Measurements from ENCODE around the gene ARF6. TPM values are rescaled to one million over a fixed set of nuclear protein-coding genes. Genes with fewer than 3 reads are reported as not detected.

The ARF6 gene
- polyA plus RNA-seq, 1 of the 3 experiments (the other 2 are of a cell fraction) = 45.2 TPM

DNA sequence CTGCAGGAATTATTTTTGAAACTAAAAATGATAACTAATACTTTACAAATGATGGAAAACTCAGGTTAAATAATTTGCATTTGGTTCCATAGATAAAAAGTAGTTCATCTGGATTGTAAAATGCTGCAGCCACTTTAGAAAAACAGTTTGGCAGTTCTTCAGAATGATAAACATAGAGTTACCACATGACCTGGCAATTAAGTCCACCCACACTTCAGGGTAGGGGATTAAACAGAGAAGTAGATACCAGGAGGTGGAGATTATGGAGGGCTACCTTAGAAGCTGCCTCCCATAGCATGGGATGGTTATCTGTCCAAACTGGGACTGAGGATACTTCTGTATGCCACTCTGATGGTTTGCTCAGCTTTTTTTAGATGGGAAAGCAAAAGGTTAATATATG, 22.2 kb downstream of the ARF6 start:
- Histone ChIP-seq H3K27me3 (ENCODE audit: insufficient read depth) (no peaks in the 10 kb centered on the region), H3K4me2 (no peak overlapping the region), H3K9me3 (no peaks in the 10 kb centered on the region), H3K36me3 (replicated peaks in 1 of 2; ENCODE audit: control insufficient read depth in 1 of 2, insufficient read depth in 2 of 2, low read length in 1 of 2) (no peaks in the 10 kb centered on the region), H3K9me2 (no peaks in the 10 kb centered on the region), H4K20me1 (ENCODE audit: insufficient read depth) (no peaks in the 10 kb centered on the region), H3K4me1 (ENCODE audit: control insufficient read depth in 1 of 2, insufficient read depth in 2 of 2, low read depth in 1 of 2, low read length in 1 of 2) (peaks cover 0 to 22% of the 10 kb centered on the region in 2 experiments; a peak in 1 of 4 replicates), H3K79me2 (ENCODE audit: insufficient read depth) (peaks cover 3% of the 10 kb centered on the region; the same call in 1 of the 2 replicates), H3F3A (replicated peaks; ENCODE audit: insufficient read depth) (peaks cover 23% of the 10 kb centered on the region), H3K4me3 (ENCODE audit: low read depth in 2 of 2, low read length in 1 of 2) (no peak overlapping the region), H2AFZ (ENCODE audit: low read depth) (peak overlapping the region; percentile 44; the same call in 1 of the 2 replicates), H3K27ac (ENCODE audit: low read depth in 2 of 2, low read length in 1 of 2) (no peak overlapping the region), H3K9ac (no peak overlapping the region)
- POLR2A ChIA-PET = no interaction called here
- no peak for DNase-seq
- TF ChIP-seq NFIC (IDR thresholded peaks at IDR 0.05; ENCODE audit: borderline replicate concordance) (no peak), EP300 (IDR thresholded peaks at IDR 0.05; ENCODE audit: borderline replicate concordance in 1 of 2, low read depth in 1 of 2, low read length in 1 of 2) (no peak), CHD2 (IDR thresholded peaks at IDR 0.05; ENCODE audit: low read length, partially characterized antibody) (no peak), NRF1 (IDR thresholded peaks at IDR 0.05; ENCODE audit: low read depth, low read length) (no peak), RAD21 (IDR thresholded peaks at IDR 0.05; ENCODE audit: low read length) (no peak), GABPA (IDR thresholded peaks at IDR 0.05; ENCODE audit: low read depth) (no peak), FOXM1 (IDR thresholded peaks at IDR 0.05; ENCODE audit: low read depth) (no peak), FOSL2 (IDR thresholded peaks at IDR 0.05; ENCODE audit: borderline replicate concordance, low read depth) (no peak), SIN3A (IDR thresholded peaks at IDR 0.05; ENCODE audit: borderline replicate concordance, low read depth, low read length) (no peak)
- TF ChIP-seq, protein P1, sequence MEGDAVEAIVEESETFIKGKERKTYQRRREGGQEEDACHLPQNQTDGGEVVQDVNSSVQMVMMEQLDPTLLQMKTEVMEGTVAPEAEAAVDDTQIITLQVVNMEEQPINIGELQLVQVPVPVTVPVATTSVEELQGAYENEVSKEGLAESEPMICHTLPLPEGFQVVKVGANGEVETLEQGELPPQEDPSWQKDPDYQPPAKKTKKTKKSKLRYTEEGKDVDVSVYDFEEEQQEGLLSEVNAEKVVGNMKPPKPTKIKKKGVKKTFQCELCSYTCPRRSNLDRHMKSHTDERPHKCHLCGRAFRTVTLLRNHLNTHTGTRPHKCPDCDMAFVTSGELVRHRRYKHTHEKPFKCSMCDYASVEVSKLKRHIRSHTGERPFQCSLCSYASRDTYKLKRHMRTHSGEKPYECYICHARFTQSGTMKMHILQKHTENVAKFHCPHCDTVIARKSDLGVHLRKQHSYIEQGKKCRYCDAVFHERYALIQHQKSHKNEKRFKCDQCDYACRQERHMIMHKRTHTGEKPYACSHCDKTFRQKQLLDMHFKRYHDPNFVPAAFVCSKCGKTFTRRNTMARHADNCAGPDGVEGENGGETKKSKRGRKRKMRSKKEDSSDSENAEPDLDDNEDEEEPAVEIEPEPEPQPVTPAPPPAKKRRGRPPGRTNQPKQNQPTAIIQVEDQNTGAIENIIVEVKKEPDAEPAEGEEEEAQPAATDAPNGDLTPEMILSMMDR (IDR thresholded peaks at IDR 0.05) = no peak
- CTCF ChIA-PET = interaction anchor here (0.9 to 1.6 kb wide), 3 partner anchors 13 to 617 kb away, joined by 3 to 4 read pairs (median 3); partner anchors contain the start of gene MAP4K5

- TF ChIP-seq RXRA (IDR thresholded peaks at IDR 0.05; ENCODE audit: borderline replicate concordance, low read depth) (no peak), TCF12 (IDR thresholded peaks at IDR 0.05) (no peak), CHD2 (IDR thresholded peaks at IDR 0.05; ENCODE audit: low read length, partially characterized antibody) (no peak), ELF1 (IDR thresholded peaks at IDR 0.05) (no peak), YY1 (IDR thresholded peaks at IDR 0.05; ENCODE audit: low read depth) (no peak)
- TF ChIP-seq, protein P2, sequence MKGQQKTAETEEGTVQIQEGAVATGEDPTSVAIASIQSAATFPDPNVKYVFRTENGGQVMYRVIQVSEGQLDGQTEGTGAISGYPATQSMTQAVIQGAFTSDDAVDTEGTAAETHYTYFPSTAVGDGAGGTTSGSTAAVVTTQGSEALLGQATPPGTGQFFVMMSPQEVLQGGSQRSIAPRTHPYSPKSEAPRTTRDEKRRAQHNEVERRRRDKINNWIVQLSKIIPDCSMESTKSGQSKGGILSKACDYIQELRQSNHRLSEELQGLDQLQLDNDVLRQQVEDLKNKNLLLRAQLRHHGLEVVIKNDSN (IDR thresholded peaks at IDR 0.05; ENCODE audit: borderline replicate concordance, low read depth) = no peak
- Histone ChIP-seq H3K9me3 (no peaks in the 10 kb centered on the region), H3K9me2 (no peaks in the 10 kb centered on the region)
Measured at GRCh38 chr14:49918706-49919105, 25.8 kb downstream of the ARF6 start.

More at GRCh38 chr14:49918706-49919105, 25.8 kb downstream of the ARF6 start:
- WGBS (ENCODE audit: low lambda C conversion rate) = 98% methylated on average over 2 of the region's 2 CpGs
- H3K36me3 ChIP-seq (replicated peaks in 1 of 2; ENCODE audit: control insufficient read depth in 1 of 2, insufficient read depth in 2 of 2, low read length in 1 of 2) = no peaks in the 10 kb centered on the region
- CTCF ChIA-PET = no interaction called here
- no peak overlapping the region for H2AFZ ChIP-seq (ENCODE audit: low read depth)
- no peak overlapping the region for H3K27ac ChIP-seq (ENCODE audit: low read depth in 2 of 2, low read length in 1 of 2)
- H3K4me1 ChIP-seq (ENCODE audit: control insufficient read depth in 1 of 2, insufficient read depth in 2 of 2, low read depth in 1 of 2, low read length in 1 of 2) = peaks cover 0 to 12% of the 10 kb centered on the region in 2 experiments; a peak in 1 of 4 replicates
- no peaks in the 10 kb centered on the region for H3F3A ChIP-seq (replicated peaks; ENCODE audit: insufficient read depth)
- H3K9ac ChIP-seq = no peak overlapping the region
- DNase-seq = no peak
- H3K4me2 ChIP-seq = no peak overlapping the region
- no peak overlapping the region for H3K4me3 ChIP-seq (ENCODE audit: low read depth in 2 of 2, low read length in 1 of 2)
- POLR2A ChIA-PET = no interaction called here
- no peaks in the 10 kb centered on the region for H4K20me1 ChIP-seq (ENCODE audit: insufficient read depth)
- H3K79me2 ChIP-seq (ENCODE audit: insufficient read depth) = no peaks in the 10 kb centered on the region
- H3K27me3 ChIP-seq (ENCODE audit: insufficient read depth) = no peaks in the 10 kb centered on the region
